Neural progenitor cell (in vitro differentiated cells): Measurements from ENCODE around the gene VIPR1.

Experiments used
- EZH2 ChIP-seq: fragments of 200-600 bp; sonication (generic); IDR thresholded peaks from 2 replicates; pipeline ENCODE4 v1.6.1; 2017; ENCODE audit warnings: antibody characterized with exemption, mild to moderate bottlenecking, moderate library complexity
- TF ChIP-seq, protein P1 (sequence below): fragments of 200-600 bp; sonication (generic); IDR thresholded peaks from 2 replicates; pipeline ENCODE4 v1.5.1; 2017; ENCODE audit warnings: antibody characterized with exemption, mild to moderate bottlenecking

DNA sequence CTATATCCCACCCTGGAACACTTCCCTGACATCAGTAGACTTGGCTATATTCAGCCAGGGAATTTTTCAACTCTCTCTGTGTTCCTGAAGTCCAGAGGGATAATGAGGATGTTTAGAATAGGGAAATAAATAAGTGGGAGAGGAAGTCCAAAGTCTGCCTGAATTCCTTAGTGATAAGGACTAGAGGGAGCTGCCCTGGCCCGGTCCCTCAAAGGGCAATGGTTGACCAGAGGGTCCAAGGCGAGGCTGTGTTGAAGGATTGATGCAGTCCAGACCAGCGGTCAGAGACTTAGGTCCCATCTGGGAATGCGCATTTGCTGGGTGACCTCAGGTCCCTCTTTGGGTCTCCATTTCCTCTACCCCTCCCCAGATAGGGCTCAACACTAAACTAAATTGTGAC, 7.9 kb downstream of the VIPR1 start:
- TF ChIP-seq, protein P1, sequence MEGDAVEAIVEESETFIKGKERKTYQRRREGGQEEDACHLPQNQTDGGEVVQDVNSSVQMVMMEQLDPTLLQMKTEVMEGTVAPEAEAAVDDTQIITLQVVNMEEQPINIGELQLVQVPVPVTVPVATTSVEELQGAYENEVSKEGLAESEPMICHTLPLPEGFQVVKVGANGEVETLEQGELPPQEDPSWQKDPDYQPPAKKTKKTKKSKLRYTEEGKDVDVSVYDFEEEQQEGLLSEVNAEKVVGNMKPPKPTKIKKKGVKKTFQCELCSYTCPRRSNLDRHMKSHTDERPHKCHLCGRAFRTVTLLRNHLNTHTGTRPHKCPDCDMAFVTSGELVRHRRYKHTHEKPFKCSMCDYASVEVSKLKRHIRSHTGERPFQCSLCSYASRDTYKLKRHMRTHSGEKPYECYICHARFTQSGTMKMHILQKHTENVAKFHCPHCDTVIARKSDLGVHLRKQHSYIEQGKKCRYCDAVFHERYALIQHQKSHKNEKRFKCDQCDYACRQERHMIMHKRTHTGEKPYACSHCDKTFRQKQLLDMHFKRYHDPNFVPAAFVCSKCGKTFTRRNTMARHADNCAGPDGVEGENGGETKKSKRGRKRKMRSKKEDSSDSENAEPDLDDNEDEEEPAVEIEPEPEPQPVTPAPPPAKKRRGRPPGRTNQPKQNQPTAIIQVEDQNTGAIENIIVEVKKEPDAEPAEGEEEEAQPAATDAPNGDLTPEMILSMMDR = no peak
- no peak for TF ChIP-seq EZH2
